ENCODE data around the gene MYOG. TPM values are rescaled to one million over a fixed set of nuclear protein-coding genes. Genes with fewer than 3 reads are reported as not detected.

Gene MYOG
- total RNA-seq, 4 donors from 2014 or later, result not detected

DNA sequence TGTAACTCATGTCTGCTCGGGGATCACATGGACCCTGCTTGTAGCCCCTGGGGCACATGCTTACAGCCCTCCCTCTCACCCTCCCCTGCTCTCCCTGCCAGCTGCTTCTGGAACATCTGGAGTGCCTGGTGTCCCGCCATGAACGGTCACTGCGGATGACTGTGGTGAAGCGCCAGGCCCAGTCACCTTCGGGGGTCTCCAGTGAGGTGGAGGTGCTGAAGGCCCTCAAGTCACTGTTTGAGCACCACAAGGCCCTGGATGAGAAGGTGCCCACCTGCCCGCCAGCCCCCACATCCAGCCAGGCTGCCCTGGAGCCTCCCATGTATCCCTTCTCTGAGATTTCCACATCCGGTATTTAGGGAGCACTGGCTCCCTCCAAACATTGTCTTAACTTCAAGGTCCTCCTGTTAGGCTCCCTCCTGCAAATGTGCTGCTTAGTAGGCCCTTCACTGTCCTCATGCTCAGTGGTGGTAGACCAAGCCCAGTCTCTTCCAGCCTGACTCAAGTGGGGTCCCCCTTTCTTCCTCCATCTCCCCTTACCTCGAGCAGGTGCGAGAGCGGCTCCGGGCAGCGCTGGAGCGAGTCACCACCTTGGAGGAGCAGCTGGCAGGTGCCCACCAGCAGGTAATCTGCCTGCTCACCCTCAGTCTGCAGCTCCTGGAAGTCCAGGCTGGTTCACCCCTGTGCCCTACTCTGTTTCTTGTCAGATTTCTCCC is 41.8 kb downstream of the MYOG start:
- Histone ChIP-seq H3K36me3 (no peaks in the 10 kb centered on the region), H3K27me3 (no peaks in the 10 kb centered on the region), H3K4me1 (peaks cover 20 to 27% (median 22%) of the 10 kb centered on the region in 4 donors), H3K4me3 (no peak overlapping the region), H3K9me3 (no peaks in the 10 kb centered on the region), H3K27ac (replicated peaks in 1 of 4) (no peak overlapping the region)
- TF ChIP-seq POLR2A (IDR thresholded peaks at IDR 0.05; ENCODE audit: low read depth) (no peak), POLR2AphosphoS5 (IDR thresholded peaks at IDR 0.05) (no peak), EP300 (IDR thresholded peaks at IDR 0.05) (no peak)
- TF ChIP-seq, protein P1, sequence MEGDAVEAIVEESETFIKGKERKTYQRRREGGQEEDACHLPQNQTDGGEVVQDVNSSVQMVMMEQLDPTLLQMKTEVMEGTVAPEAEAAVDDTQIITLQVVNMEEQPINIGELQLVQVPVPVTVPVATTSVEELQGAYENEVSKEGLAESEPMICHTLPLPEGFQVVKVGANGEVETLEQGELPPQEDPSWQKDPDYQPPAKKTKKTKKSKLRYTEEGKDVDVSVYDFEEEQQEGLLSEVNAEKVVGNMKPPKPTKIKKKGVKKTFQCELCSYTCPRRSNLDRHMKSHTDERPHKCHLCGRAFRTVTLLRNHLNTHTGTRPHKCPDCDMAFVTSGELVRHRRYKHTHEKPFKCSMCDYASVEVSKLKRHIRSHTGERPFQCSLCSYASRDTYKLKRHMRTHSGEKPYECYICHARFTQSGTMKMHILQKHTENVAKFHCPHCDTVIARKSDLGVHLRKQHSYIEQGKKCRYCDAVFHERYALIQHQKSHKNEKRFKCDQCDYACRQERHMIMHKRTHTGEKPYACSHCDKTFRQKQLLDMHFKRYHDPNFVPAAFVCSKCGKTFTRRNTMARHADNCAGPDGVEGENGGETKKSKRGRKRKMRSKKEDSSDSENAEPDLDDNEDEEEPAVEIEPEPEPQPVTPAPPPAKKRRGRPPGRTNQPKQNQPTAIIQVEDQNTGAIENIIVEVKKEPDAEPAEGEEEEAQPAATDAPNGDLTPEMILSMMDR (IDR thresholded peaks at IDR 0.05), result no peak
- WGBS, result 96% methylated on average over 8 of the region's 14 CpGs
- DNase-seq (ENCODE audit: extremely low spot score), result no peak
- intact Hi-C loops (cut with DNase I), result no loop called here

DNA sequence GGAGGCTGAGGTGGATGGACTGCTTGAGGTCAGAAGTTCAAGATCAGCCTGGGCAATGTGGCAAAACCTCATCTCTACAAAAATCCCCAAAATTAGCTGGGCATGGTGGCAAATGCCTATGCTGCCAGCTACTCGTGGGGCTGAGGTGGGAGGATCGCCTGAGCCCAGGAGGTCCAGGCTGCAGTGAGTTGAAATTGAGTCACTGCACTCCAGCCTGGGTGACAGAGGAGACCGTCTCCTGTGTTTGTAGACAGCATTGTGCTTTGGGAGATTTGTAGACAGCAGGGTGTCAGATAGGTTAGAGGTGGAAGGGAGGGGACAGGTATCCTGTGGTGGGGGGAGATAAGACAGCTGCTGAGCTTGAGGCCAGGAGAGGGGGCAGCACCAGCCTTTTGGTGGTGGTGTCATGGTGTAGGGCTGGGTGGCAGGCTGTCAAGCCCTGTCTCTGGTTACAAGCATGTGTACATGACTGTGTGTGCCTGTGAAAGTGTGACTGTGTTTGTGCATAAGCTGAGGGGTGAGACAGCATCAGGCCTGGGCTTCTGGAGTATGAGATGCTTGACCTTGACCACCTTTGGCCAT is 44.4 kb downstream of the MYOG start:
- no peaks in the 10 kb centered on the region for H3K36me3 ChIP-seq
- no peak overlapping the region for H3K4me3 ChIP-seq
- TF ChIP-seq POLR2A (IDR thresholded peaks at IDR 0.05; ENCODE audit: low read depth) (no peak), EP300 (IDR thresholded peaks at IDR 0.05) (no peak), POLR2AphosphoS5 (IDR thresholded peaks at IDR 0.05) (no peak)
- TF ChIP-seq, protein P1 (IDR thresholded peaks at IDR 0.05), result no peak
- peaks cover 26 to 38% (median 28%) of the 10 kb centered on the region in 4 donors for H3K4me1 ChIP-seq
- no peak overlapping the region for H3K27ac ChIP-seq (replicated peaks in 1 of 4)
- no peaks in the 10 kb centered on the region for H3K9me3 ChIP-seq
- WGBS, result 87% methylated on average over 3 of the region's 3 CpGs
- no peaks in the 10 kb centered on the region for H3K27me3 ChIP-seq
- intact Hi-C loops (cut with DNase I), result no loop called here
- DNase-seq (ENCODE audit: extremely low spot score), result no peak

DNA sequence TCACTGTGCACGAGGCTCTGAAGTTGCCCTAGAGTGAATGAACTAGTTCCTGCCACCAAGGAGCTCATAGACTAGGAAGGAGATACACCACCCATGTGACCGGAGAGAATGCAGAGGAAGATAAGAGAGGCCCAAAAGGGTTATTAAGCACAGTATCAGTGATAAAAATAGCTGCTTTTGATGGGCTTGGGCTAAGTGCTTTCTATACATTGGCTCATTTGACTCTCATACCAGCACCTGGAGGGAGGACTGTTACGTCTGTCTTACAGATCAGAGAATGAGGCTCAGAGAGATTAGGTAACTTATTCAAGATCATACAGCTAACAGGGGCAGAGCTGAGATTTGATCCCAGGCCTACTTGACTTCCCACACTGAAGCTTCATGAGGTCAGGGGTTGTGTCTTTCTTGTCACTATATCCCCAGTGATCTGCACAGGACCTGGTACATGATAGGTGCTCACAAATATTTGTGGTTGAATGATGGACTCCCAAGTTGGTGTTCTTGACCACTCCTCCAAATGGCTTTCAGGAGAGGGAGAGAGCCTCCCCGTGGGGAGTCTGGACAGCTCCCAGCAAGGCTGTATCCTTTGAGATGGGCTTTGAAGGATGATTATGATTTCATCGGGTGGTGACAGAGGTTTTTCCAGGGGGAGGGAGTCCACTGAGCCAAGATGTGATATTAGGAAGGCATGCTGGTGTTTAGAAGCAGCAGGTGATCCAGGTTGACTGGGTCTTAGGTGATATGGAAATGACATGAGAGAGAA is 45.1 kb downstream of the MYOG start:
- Histone ChIP-seq H3K36me3 (no peaks in the 10 kb centered on the region), H3K27ac (replicated peaks in 1 of 4) (no peak overlapping the region), H3K4me3 (no peak overlapping the region), H3K4me1 (peaks cover 21 to 42% (median 27%) of the 10 kb centered on the region in 4 donors), H3K27me3 (no peaks in the 10 kb centered on the region), H3K9me3 (no peaks in the 10 kb centered on the region)
- no peak for TF ChIP-seq POLR2A (IDR thresholded peaks at IDR 0.05; ENCODE audit: low read depth)
- TF ChIP-seq EP300 (IDR thresholded peaks at IDR 0.05), result no peak
- TF ChIP-seq, protein P1 (IDR thresholded peaks at IDR 0.05), result no peak
- no peak for TF ChIP-seq POLR2AphosphoS5 (IDR thresholded peaks at IDR 0.05)
- intact Hi-C loops (cut with DNase I), result no loop called here
- WGBS, result 54% methylated on average over 5 of the region's 5 CpGs
- no peak for DNase-seq (ENCODE audit: extremely low spot score)

DNA sequence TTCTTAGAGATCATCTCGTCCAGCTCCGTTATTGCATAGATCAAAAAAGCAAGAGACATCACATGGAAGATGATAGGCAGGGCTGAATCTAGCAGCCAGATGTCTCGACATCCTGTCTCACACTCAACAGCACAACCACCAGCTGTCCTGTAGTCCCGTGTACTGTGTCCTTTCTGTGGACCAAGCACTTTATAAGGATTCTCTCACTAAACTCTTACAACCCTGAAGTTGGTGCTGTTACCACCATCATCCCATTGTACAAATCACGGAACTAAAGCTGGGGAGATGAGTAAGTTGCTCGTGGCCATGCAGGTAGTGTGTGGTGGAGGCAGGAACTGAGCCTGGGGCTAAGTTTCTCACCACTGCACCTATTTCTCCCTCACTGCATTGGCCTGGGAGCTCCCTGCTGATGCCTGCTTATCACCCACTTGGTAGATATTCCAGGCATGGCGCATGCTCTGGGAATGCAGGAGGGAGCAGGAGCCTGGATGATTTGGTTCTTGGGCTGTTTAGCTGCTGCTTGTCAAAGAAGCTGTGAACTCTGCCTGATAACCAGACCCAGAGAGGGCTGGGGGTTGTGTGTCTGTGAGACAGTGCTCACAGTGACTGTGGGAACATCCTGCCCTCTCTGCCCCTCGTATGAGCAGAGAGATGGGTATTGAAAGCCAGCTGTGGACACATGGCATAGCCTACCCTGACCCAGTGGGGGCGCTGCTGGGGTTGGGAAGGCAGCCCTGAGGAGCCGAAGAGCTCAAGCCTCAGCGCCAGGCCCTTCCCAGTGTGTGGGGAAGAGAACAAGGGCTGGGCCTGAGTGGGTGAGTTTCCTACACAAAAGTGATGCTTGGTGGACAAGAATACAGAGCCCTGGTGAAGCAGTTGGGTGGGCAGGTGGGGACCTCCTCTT is 46.0 kb downstream of the MYOG start:
- intact Hi-C loops (cut with DNase I), result loop anchor here (1.0 to 5.0 kb wide), 3 partner anchors 87 to 177 kb away; partner anchors contain the start of gene ADORA1
- Histone ChIP-seq H3K27me3 (no peaks in the 10 kb centered on the region), H3K9me3 (no peaks in the 10 kb centered on the region), H3K4me3 (no peak overlapping the region), H3K27ac (replicated peaks in 1 of 4) (no peak overlapping the region), H3K4me1 (peaks cover 21 to 47% (median 27%) of the 10 kb centered on the region in 4 donors), H3K36me3 (no peaks in the 10 kb centered on the region)
- DNase-seq (ENCODE audit: extremely low spot score), result no peak
- 48% methylated on average over 10 of the region's 11 CpGs for WGBS
- TF ChIP-seq, protein P1 (IDR thresholded peaks at IDR 0.05), result no peak
- TF ChIP-seq POLR2A (IDR thresholded peaks at IDR 0.05; ENCODE audit: low read depth) (no peak), POLR2AphosphoS5 (IDR thresholded peaks at IDR 0.05) (no peak), EP300 (IDR thresholded peaks at IDR 0.05) (no peak)

All from esophagus muscularis mucosa (tissue), 4 donors.